Brain pericyte (primary cell): ENCODE data around the gene GUSB.
"Not testable (repeated sequence)": the region's sequence is repeated elsewhere in the genome, so short reads cannot be mapped to it uniquely, and the experiment has no call there.

Experiments
- DNase-seq: peaks from one replicate; pipeline ENCODE4 v3.0.0-alpha.2; 2012; ENCODE audit warnings: low read depth, low spot score

GUSB gene

DNA sequence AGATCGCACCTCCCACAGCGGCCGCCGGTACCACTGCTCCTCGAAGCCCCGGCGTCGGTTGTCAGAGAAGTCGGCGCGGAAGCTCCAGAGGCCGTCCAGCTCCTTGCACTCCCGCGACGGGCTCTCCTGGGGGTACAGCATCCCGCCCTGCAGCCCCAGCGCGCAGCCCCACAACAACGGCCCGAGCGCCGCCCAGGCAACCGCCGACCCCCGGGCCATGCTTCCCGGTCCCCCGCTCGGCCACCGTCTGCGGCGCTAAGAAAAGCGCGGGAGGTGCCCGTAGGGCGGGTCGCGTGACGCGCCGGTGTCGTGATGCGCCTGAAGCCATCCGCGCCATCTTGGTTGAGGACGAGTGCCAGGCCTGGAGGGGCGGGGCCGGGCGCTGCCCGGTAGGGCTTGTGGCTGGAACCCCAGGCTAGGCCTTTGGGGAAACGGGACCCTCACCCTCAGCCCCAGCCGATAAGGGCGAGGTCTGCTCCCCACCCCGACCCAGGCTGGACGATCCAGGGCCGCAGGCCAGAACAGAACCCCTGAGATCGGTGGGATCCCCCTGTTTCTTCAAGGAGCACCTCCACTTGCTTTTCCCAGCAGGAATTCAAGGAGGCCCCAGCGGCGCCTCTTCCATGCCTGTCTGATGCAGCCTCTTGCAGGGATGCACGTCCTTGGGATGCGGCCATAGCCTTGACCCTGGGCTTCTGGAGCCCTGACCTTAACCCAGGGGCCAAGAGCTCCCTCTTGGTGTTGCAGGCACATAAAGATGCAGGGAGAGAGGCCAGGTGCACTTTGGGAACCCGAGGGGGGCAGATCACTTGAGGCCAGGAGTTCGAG lies at the start of gene GUSB:
Gene GUSB, minus strand, starts transcription at position 249 of the 828 bp plus-strand sequence. Its CDS starts 30 bp downstream, at position 219.
- peak; percentile 45 for DNase-seq

DNA sequence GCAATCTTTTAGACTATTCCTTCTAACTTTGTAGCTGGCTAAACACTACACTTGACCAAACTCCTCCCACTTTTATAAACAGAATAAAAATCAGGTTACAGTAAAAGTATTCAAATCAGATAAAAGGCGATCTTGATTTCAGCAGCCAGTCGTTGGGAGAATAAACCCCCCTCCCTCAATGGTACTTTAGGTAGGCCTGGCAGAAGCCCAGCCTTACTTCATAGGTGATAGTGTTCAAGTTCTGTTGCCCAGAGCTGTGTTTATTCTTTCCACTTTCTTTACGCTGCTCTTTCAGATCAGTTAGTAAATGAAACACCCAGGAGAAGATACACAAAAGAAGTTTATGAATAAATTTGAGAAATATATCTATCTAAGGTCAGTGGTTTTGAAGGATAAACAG lies 46.3 kb upstream of the GUSB start:
- not testable (repeated sequence) for DNase-seq

DNA sequence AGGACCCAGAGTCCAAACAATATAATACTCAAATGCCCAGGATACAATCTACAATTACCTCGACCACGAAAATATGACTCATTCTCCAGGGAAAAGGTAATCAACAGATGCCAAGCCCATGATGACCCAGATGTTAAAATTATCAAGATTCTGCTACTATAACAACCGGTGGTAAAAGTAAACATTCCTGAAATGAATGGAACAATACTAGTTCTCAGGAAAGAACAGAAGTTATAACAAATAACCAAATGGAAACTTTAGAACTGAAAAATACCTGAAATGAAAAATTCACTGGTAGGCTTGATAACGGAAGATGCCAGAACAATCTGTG lies 34.1 kb upstream of the GUSB start:
- no peak for DNase-seq

DNA sequence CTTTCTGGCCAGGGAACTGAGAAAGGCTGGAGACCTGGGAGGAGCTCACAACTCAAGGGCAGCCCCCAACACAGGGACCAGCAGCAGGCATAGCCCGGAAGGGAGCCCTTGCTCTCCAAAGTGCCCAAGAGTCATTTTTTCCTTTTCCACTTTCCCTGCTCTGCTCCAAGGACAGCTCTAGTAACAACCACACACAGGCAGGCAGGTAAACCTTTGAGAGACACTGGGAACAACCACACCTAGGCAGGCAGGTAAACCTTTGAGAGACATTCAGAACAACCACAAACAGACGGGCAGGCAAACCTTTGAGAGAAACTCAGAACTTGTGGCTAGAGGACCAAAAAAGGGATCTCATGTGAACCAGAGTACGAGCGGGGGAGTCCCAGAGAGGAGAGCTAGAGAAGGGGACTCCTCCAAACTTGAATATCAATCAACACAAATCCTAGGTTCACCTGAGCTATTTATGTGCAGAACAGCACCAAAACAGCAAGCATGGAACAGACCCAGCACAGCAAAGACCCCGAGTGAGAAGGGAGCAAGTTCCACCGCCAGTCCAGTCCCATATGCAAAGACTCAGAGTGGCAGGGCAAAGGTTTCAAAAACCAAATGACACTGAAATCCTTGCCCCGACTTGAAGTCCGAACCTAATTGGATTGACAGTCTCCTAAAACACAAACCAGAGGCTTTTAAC lies 33.6 kb upstream of the GUSB start:
- DNase-seq = no peak

DNA sequence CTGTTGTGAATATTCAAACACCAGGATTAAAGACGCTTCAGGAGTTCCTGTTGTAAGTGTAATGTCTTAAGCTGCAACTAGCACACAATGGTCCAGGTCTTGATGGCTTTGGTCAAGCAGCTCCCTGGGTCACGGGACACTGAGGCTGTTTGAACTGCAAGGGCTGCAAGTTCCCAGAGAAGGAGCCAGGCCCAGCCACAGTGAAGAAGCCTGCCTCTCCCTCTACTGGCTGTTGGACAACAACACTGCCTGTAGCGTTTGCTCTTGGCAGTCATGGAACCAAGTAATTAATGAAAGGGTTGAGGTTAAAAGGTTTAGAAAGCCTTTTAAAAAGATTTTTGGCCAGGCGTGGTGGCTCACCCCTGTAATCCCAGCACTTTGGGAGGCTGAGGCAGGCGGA lies 31.9 kb upstream of the GUSB start:
- peak; percentile 10 for DNase-seq

DNA sequence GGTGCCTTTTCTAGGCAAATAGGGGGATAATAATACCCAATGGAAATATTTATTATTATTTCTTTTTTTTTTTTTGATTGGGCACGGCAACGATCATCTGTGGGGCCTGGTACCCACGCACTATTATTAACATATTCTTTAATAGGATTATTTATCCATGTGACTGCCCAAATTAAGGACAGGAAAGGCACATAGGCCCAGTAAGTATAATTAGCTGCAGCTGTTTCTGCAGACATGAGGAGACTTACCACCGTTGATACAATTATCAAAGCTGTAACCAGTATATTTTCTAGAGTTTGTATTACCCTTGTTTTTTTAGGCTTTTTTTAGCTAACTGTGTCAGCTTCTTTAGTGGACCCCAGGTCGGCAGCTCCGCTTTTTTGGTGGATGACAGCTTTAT lies 25.2 kb upstream of the GUSB start:
- no peak for DNase-seq

DNA sequence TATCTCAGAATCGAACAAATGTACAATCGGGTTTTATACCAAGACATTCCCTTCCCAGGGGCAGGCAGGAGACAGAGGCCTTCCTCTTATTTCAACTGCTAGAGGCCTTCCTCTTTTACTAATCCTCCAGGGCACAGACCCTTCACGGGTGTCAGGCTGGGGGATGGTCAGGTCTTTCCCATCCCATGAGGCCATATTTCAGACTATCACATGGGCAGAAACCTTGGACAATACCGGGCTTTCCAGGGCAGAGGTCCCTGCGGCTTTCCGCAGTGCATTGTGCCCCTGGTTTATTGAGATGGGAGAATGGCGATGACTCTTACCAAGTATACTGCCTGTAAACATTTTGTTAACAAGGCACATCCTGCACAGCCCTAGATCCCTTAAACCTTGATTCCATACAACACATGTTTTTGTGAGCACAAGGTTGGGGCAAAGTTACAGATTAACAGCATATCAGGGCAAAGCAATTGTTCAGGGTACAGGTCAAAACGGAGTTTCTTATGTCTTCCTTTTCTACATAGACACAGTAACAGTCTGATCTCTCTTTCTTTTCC lies 23.2 kb upstream of the GUSB start:
- DNase-seq = not testable (repeated sequence)

DNA sequence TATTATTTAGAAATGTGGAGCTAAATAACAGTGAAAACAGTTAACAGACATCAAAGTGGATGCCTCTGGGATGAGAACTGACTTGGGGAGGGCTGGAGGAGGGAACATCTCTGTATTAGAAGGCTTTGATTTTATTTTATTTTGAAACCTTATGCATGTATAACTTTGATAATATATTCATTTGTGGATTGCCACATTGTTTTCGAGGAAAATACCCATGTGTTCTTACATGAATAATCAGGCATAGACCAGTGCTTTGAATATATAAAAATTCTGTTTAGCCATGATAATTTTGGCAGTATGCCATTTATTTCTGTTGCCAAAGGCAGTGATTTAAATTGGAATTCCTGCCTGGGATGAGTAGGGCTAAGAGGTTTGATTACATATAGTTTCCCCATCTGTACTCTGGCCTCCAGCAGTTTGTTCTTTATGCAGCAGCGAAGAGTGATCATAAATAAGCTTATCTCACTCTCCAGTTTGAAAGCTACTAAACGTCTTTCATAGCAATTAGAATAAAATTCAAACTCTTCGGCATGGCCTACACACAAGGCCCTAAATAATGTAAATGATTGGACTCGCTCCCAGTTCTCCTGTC lies 18.9 kb upstream of the GUSB start:
- not testable (repeated sequence) for DNase-seq

DNA sequence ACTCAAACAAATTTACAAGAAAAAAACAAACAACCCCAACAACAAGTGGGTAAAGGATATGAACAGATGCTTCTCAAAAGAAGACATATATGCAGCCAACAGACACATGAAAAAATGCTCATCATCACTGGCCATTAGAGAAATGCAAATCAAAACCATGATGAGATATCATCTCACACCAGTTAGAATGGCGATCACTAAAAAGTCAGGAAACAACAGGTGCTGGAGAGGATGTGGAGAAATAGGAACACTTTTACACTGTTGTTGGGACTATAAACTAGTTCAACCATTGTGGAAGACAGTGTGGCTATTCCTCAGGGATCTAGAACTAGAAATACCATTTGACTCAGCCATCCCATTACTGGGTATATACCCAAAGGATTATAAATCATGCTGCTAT lies 13.0 kb upstream of the GUSB start:
- DNase-seq = not testable (repeated sequence)

DNA sequence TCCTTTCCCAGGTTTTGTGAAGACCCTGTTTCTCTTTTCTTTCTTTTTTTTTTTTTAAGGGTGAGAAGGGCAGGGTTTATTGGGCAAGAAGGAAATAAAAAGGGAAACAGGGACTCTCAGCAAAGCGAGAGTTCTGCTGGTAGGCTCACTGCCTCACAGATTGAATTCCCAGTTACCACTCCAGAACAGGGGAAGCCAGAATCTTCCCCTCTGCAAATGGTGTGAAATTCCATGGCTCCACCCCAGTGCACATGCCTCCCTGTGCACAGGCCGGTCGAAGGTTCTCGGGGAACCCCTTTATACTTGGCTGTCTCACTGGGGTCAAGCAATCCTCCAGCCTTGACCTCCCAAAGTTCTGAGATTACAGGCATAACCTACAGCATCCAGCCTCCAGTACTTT lies 10.5 kb upstream of the GUSB start:
- no peak for DNase-seq

DNA sequence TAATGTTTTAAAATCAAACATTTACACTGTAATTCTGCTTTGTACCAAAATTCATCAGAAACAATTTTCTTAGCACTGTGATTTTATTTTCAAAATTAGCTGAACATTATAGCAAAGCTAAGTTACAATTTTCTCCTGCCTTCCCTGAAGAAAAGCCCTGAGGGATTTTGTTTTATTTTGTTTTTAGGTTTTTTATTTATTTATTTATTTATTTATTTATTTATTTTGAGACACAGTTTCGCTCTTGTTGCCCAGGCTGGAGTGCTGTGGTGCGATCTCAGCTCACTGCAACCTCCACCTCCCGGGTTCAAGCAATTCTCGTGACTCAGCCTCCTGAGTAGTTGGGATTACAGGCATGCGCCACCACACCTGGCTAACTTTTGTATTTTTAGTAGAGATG lies 9.8 kb upstream of the GUSB start:
- DNase-seq = not testable (repeated sequence)

DNA sequence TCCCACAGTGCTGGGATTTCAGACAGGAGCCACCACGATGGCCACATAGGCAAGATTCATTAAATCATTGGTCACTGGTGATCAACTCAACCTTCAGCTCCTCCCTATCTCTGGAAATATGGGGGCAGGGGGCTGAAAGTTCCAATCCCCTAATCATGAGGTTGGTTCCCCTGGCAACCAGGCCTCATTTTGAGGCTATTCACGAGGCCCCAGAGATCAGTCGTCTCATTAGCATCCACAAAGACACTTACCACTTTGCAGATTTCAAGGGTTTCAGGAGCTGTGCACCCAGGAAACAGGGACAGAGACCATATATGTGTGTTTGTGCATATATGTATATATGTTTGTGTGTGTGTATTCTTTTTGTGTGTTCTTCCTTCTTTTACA lies 7.7 kb upstream of the GUSB start:
- no peak for DNase-seq

DNA sequence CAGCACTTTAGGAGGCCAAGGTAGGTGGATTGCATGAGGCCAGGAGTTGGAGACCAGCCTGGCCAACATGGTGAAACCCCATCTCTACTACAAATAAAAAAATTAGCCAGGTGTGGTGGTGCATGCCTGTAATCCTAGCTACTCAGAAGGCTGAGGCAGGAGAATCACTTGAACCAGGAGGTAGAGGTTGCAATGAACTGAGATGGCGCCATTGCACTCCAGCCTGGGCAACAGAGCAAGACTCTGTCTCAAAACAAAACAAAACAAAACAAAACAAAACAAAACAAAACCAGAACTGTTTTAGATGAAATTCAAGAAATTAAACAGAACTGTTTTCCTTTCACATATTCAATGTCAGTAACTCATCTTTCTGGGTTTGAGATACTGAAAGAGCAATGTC lies 6.5 kb upstream of the GUSB start:
- not testable (repeated sequence) for DNase-seq

DNA sequence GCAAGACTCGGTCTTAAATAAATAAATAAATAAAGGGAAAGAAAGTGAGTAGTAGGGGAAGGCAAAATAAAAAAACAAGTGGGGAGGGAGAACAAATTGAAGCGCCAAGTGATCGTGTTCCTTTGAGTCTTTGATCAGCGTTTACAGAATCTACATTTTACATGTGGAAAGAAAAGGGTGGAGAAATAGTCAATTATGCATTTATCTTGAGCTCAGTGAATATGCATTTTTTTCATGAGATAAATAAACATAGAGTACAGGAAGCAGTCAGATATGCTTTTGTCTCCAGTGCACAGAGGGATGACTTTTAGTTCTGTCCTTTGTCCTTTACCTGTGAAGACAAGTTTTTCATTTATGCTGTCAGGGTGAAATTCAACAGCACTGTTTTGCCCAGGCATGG lies 6.1 kb upstream of the GUSB start:
- no peak for DNase-seq

DNA sequence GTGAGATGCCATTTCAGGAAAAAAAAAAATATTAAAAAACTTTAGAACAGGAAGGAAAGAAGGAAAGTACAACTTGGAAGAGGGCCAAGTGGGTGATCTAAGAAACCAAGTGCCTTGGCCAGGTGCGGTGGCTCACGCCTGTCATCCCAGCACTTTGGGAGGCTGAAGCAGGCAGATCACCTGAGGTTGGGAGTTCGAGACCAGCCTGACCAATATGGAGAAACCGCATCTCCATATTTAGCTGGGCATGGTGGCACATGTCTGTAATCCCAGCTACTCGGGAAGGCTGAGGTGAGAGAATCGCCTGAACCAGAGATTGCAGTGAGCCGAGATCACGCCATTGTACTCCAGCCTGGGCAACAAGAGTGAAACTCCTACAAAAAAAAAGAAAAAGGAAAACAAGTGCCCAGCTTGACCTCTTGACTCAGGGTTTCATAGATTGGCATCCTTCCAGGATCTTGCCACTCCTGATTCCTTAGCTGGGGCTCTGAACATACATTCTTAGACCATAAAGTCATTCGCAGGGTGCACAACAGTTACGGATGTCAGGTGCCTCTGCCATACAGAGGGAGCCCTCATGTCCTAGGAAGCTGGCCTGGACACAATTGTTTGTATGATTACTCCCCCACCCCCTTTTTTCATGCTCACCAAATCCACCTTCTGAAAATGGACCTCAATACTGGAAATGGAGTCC lies 2.1 kb upstream of the GUSB start:
- no peak for DNase-seq

DNA sequence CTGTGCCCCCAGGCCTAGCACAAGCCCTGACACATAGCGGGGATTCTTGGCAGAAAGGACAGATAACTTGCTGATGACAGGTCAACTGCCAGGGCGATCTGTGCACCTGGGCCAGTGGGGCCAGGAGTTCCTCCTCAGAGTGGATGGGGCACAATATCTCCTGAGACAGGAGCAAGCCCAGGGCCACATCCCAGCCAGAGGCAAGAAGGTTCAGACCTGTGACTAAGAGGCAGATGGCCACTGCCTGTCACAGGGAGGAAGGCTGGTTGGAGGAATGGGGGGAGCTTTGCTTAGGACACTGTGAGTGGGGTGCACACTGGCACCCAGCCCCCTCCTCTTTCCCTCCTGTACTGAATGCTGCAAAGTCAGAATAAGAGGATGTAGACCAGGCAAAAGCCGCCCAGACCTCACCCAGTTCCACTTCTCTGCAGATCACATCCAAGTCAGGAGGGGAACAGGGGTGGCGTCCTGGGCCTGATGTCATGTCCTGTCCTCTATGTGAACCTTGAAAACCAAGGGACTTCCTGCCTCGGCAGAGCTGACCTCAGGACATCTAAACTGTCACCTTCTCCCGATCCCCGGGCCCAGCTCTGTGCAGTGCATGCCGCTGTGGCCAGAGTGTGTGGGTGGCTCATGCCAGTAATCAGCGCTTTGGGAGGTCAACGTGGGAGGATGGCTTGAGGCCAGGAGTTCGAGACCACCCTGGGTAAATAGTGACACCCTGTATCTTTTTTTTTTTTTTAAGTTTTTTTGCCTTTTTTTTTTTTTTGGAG lies 1.3 kb downstream of the GUSB start:
- no peak for DNase-seq

DNA sequence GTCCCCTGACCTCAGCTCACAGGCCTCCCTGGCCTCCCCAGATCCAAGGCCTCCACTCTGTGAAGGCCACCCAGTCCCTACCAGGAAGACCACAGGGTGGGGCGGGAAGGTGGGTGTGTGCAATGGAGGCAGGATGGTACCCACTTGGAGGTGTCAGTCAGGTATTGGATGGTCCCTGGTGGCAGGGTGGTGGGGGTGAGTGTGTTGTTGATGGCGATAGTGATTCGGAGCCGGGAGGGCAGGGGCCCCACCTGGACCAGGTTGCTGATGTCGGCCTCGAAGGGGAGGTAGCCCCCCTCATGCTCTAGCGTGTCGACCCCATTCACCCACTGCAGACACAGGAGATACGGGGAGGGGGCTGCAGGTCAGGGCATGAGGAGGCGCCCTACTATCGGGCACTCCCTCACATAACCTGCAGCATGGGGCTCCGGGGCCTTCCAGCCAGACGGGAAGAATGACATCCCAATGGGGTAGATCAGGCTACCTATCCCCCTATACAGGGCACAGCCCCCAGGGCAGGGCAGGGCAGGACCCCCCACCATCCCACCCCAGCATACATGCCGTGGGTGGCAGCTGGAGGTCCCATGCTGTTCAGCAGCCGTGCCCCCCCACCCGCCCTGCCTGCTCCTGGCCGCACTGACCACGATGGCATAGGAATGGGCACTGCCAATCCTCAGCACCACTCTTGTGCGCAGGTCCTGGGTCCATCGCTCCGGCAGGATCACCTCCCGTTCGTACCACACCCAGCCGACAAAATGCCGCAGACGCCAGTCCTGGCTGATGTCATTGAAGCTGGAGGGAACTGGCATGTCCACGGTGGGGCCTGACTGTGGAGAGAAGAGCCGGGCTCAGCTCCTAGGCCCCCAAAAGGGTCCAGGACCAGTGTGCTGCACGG lies 2.2 kb downstream of the GUSB start:
- no peak for DNase-seq

DNA sequence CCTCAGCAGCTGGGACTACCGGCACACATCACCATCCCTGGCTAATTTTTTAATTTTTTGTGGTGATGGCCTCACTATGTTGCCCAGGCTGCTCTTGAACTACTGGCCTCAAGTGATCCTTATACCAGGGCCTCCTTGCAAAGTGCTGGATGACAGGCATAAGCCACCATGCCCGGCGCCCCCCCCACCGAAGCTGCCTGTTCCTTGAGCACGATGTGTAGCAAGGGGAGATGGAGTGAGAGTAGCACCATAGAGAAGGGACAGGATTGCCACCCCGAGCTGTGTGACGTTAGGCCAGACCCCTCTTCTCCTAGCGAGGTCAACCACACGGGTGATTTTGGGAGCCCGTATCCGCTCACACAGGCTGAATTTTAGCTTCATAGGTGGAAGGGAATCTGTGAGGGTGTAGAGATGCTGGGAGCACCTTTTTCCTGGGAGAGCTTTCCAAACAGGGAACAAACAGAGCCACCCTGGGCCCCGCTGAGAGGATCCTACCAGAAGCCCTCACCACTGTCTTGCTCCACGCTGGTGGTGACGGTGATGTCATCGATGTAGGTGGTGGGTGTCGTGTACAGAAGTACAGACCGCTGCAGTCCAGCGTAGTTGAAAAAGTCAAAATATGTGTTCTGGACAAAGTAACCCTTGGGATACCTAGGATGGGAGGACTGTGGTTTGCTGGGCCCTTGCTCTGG lies 3.0 kb downstream of the GUSB start:
- DNase-seq = no peak

DNA sequence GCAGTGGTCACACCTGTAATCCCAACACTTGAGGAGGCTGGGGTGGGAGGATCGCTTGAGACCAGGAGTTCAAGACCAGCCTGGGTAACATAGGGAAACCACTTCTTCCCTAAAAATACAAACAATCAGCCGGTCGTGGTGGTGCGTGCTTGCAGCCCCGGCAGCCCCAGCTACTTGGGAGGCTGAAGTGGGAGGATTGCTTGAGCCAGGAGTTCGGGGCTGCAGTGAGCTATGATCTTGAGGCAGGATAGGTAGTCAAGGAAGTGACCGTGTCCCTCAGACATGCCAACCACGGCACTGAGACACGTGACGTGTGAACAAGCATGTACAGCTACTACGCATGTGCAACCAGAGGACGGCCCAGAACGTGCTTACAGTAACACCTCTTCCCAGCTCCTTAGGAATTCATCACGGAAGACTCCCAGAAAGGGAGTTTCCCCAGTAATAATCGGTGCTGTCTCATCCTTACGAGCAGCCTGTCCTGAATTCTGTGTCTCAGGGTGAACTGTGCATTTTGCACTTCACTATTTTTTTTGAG lies 5.3 kb downstream of the GUSB start:
- DNase-seq = no peak
